ENCODE measurements around the gene KLRD1.

DNA sequence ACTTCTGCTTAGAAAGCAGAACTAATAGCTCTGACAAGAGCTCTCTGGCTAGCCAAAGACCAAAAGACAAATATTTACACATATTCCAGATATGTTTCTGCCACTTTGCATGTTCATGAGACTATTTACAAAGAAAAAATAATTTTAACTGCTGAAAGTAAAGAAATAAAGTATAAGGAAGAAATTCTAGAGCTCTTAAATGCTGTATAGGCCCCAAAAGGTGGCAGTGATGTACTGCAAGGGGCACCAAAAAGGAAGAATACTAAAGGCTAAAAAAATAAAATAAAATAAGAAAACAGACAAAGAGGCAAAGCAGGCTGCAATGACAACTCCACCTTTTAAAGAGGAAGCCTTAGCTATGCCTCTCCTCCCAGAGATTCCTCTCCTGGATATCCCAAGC is 59.2 kb downstream of the KLRD1 start:
- no peak for TF ChIP-seq POLR2AphosphoS5 (IDR thresholded peaks at IDR 0.05)
- TF ChIP-seq, protein P1, sequence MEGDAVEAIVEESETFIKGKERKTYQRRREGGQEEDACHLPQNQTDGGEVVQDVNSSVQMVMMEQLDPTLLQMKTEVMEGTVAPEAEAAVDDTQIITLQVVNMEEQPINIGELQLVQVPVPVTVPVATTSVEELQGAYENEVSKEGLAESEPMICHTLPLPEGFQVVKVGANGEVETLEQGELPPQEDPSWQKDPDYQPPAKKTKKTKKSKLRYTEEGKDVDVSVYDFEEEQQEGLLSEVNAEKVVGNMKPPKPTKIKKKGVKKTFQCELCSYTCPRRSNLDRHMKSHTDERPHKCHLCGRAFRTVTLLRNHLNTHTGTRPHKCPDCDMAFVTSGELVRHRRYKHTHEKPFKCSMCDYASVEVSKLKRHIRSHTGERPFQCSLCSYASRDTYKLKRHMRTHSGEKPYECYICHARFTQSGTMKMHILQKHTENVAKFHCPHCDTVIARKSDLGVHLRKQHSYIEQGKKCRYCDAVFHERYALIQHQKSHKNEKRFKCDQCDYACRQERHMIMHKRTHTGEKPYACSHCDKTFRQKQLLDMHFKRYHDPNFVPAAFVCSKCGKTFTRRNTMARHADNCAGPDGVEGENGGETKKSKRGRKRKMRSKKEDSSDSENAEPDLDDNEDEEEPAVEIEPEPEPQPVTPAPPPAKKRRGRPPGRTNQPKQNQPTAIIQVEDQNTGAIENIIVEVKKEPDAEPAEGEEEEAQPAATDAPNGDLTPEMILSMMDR (IDR thresholded peaks at IDR 0.05) = peak in 1 of 4 experiments; percentile 8
- TF ChIP-seq POLR2A (IDR thresholded peaks at IDR 0.05) = no peak
- no peak for TF ChIP-seq EP300 (IDR thresholded peaks at IDR 0.05)

Data from gastroesophageal sphincter (tissue), 3 donors.